MM.1S (cell line): ENCODE results near the gene PRKG1.

Experiments
- DNase-seq: peaks from one replicate; pipeline ENCODE4 v3.0.0-alpha.2; 2015
- H2AFZ ChIP-seq: fragments of 300-600 bp; sonication (generic); 2 replicates; pipeline ENCODE4 v1.6.0; 2016; ENCODE audit warnings: antibody characterized with exemption, low read length
- H3F3A ChIP-seq: fragments of 300-600 bp; sonication (generic); 2 replicates; pipeline ENCODE4 v1.6.1; 2016; ENCODE audit warnings: mild to moderate bottlenecking, antibody characterized with exemption, low read length, moderate library complexity, mixed read lengths; ENCODE audit not compliant: insufficient read depth
- H3K27ac ChIP-seq: fragments of 300-600 bp; sonication (generic); 2 replicates; pipeline ENCODE4 v1.5.1; 2016; ENCODE audit warnings: mild to moderate bottlenecking, low read length
- H3K27me3 ChIP-seq: fragments of 300-600 bp; sonication (generic); replicated peaks from 2 replicates; pipeline ENCODE4 v1.6.0; 2016; ENCODE audit warnings: low read length; ENCODE audit not compliant: insufficient read depth
- H3K36me3 ChIP-seq: fragments of 300-600 bp; sonication (generic); replicated peaks from 2 replicates; pipeline ENCODE4 v1.6.1; 2016; ENCODE audit warnings: mild to moderate bottlenecking, low read length, mixed read lengths; ENCODE audit not compliant: insufficient read depth
- H3K4me1 ChIP-seq: fragments of 300-600 bp; sonication (generic); 2 replicates; pipeline ENCODE4 v1.6.1; 2016; ENCODE audit warnings: low read length, mixed read lengths
- H3K4me2 ChIP-seq: fragments of 300-600 bp; sonication (generic); 2 replicates; pipeline ENCODE4 v1.6.0; 2016; ENCODE audit warnings: low read depth, low read length
- H3K4me3 ChIP-seq: fragments of 300-600 bp; sonication (generic); 2 replicates; pipeline ENCODE4 v1.5.1; 2016; ENCODE audit warnings: low read length, mixed read lengths
- H3K79me2 ChIP-seq: fragments of 300-600 bp; sonication (generic); 2 replicates; pipeline ENCODE4 v1.6.1; 2016; ENCODE audit warnings: mixed run types, low read length, mixed read lengths
- H3K9ac ChIP-seq: fragments of 300-600 bp; sonication (generic); 2 replicates; pipeline ENCODE4 v1.6.1; 2016; ENCODE audit warnings: low read length, mixed read lengths
- H3K9me2 ChIP-seq: fragments of 300-600 bp; sonication (generic); replicated peaks from 2 replicates; pipeline ENCODE4 v1.6.1; 2016; ENCODE audit warnings: mild to moderate bottlenecking, low read length, mixed read lengths; ENCODE audit not compliant: insufficient read depth
- H3K9me3 ChIP-seq: fragments of 300-600 bp; sonication (generic); replicated peaks from 2 replicates; pipeline ENCODE4 v1.6.1; 2016; ENCODE audit warnings: mild to moderate bottlenecking, low read length, mixed read lengths; ENCODE audit not compliant: insufficient read depth
- H4K20me1 ChIP-seq: fragments of 300-600 bp; sonication (generic); 2 replicates; pipeline ENCODE4 v1.6.1; 2016; ENCODE audit warnings: mild to moderate bottlenecking, low read length, moderate library complexity, mixed read lengths; ENCODE audit not compliant: insufficient read depth
- CTCF ChIP-seq: fragments of 300-600 bp; sonication (generic); IDR thresholded peaks from 2 replicates; pipeline ENCODE4 v1.5.1; 2016; ENCODE audit warnings: antibody characterized with exemption, low read length, mixed read lengths
- EZH2 ChIP-seq: fragments of 300-600 bp; sonication (generic); optimal IDR thresholded peaks from 2 replicates; pipeline ENCODE3; 2017; ENCODE audit warnings: low read depth, mild to moderate bottlenecking, antibody characterized with exemption, low read length, mixed read lengths
- EZH2phosphoT487 ChIP-seq: fragments of 300-600 bp; sonication (generic); IDR thresholded peaks from 2 replicates; pipeline ENCODE4 v1.6.1; 2018; ENCODE audit warnings: antibody characterized with exemption, low read length

Gene PRKG1

GRCh38 chr10:51255381-51255780, 181.1 kb downstream of the PRKG1 start:
- no peak overlapping the region for H3K4me3 ChIP-seq
- H3K4me1 ChIP-seq: no peaks in the 10 kb centered on the region
- H2AFZ ChIP-seq: no peak overlapping the region
- H3K36me3 ChIP-seq: no peaks in the 10 kb centered on the region
- no peak overlapping the region for H3K27ac ChIP-seq
- H3K9ac ChIP-seq: no peak overlapping the region
- H3K4me2 ChIP-seq: no peak overlapping the region
- H3F3A ChIP-seq: no peaks in the 10 kb centered on the region
- TF ChIP-seq EZH2phosphoT487: no peak
- no peak for TF ChIP-seq EZH2
- TF ChIP-seq CTCF: no peak
- H4K20me1 ChIP-seq: no peaks in the 10 kb centered on the region
- H3K79me2 ChIP-seq: no peaks in the 10 kb centered on the region
- H3K9me3 ChIP-seq: no peaks in the 10 kb centered on the region
- H3K27me3 ChIP-seq: no peaks in the 10 kb centered on the region
- H3K9me2 ChIP-seq: no peaks in the 10 kb centered on the region
- DNase-seq: no peak

GRCh38 chr10:51257511-51258248, 183.4 kb downstream of the PRKG1 start:
- Histone ChIP-seq H3K4me1 (no peaks in the 10 kb centered on the region), H3K9me3 (no peaks in the 10 kb centered on the region), H3K27me3 (no peaks in the 10 kb centered on the region), H4K20me1 (no peaks in the 10 kb centered on the region), H2AFZ (no peak overlapping the region), H3F3A (no peaks in the 10 kb centered on the region), H3K9me2 (no peaks in the 10 kb centered on the region), H3K4me3 (no peak overlapping the region), H3K79me2 (no peaks in the 10 kb centered on the region), H3K4me2 (no peak overlapping the region), H3K36me3 (no peaks in the 10 kb centered on the region), H3K27ac (no peak overlapping the region), H3K9ac (no peak overlapping the region)
- DNase-seq: no peak
- no peak for TF ChIP-seq EZH2phosphoT487
- TF ChIP-seq CTCF: no peak
- TF ChIP-seq EZH2: no peak

GRCh38 chr10:51260376-51260775, 186.1 kb downstream of the PRKG1 start:
- H3K27me3 ChIP-seq: no peaks in the 10 kb centered on the region
- TF ChIP-seq EZH2 (no peak), CTCF (no peak), EZH2phosphoT487 (no peak)
- no peak overlapping the region for H2AFZ ChIP-seq
- H3K36me3 ChIP-seq: no peaks in the 10 kb centered on the region
- H3K9me2 ChIP-seq: no peaks in the 10 kb centered on the region
- no peak overlapping the region for H3K27ac ChIP-seq
- no peak overlapping the region for H3K4me2 ChIP-seq
- H3F3A ChIP-seq: no peaks in the 10 kb centered on the region
- H3K9me3 ChIP-seq: no peaks in the 10 kb centered on the region
- DNase-seq: no peak
- no peaks in the 10 kb centered on the region for H3K4me1 ChIP-seq
- no peaks in the 10 kb centered on the region for H3K79me2 ChIP-seq
- H3K4me3 ChIP-seq: no peak overlapping the region
- no peak overlapping the region for H3K9ac ChIP-seq
- H4K20me1 ChIP-seq: no peaks in the 10 kb centered on the region
